Mucosa of descending colon (tissue), 3 donors: Measurements from ENCODE around the gene KIF26A. TPM values are rescaled to one million over a fixed set of nuclear protein-coding genes. Genes with fewer than 3 reads are reported as not detected.
A peak's percentile ranks its signal among the peaks of the same experiment; 100 is the strongest.

Experiments used
- ATAC-seq: fragments of 200-7000 bp; cut with Tn5 transposase; one replicate; pipeline ENCODE4 v1.9.1; 2020; ENCODE audit warnings: mild to moderate bottlenecking, moderate library complexity
- DNase-seq, 3 donors: peaks; one replicate each; pipeline ENCODE4 v3.0.0-alpha.2; 2020
- H3K36me3 ChIP-seq: fragments of 200-600 bp; one replicate; pipeline ENCODE4 v1.8.0; 2021; ENCODE audit warnings: low read depth, mild to moderate bottlenecking
- H3K4me1 ChIP-seq: fragments of 200-600 bp; one replicate; pipeline ENCODE4 v1.8.0; 2021; ENCODE audit warnings: low read depth, mild to moderate bottlenecking
- H3K4me3 ChIP-seq: fragments of 200-600 bp; one replicate; pipeline ENCODE4 v1.8.0; 2021; ENCODE audit warnings: mild to moderate bottlenecking
- H3K9me3 ChIP-seq: fragments of 200-600 bp; one replicate; pipeline ENCODE4 v1.8.0; 2021; ENCODE audit warnings: mild to moderate bottlenecking
- CTCF ChIP-seq: fragments of 200-600 bp; IDR thresholded peaks from one replicate; pipeline ENCODE4 v1.8.0; 2022; ENCODE audit warnings: antibody characterized with exemption, mild to moderate bottlenecking
- intact Hi-C, 2 donors: fragments of 100-400 bp; cut with DNase I in 1 of 2; cut with micrococcal nuclease in 1 of 2; formaldehyde crosslinking; loops; one replicate each; pipeline versions ENCODE4 v1.11.0 to v1.11.1; 2022; cut with DNase I, micrococcal nuclease
- total RNA-seq, 3 donors: library from RNA; stranded (reverse); fragmentation: NEBNext Ultra II Directional in 2 of 3; extraction: Animal tissue kit (Norgen Biotek cat#: 25700) in 2 of 3; gene quantifications; one replicate each; pipeline versions ENCODE4 v1.2.1 to v1.2.4, GENCODE V29; 2021 to 2023
- donor health status: DM: no; HTN: no; CAD: no; lungs with moderate emphysema.
- donor health status: DM: no; HTN: no; CAD: no.
- donor health status: DM: no; HTN: yes; CAD: no.

Gene KIF26A
- total RNA-seq, 3 donors from 2014 or later: 3.8 to 7.7 (median 6.5) TPM

GRCh38 chr14:104114421-104115130 is 23.8 kb upstream of the KIF26A start:
- DNase-seq (peak in 2 of 3 donors; percentile 30 to 40), ATAC-seq (no peak)
- Histone ChIP-seq H3K4me3 (no peak overlapping the region), H3K36me3 (no peaks in the 10 kb centered on the region), H3K4me1 (peaks cover 5% of the 10 kb centered on the region), H3K9me3 (no peaks in the 10 kb centered on the region)
- intact Hi-C loops: no loop called here
- TF ChIP-seq CTCF: no peak

GRCh38 chr14:104115131-104115600 is 23.2 kb upstream of the KIF26A start:
- intact Hi-C loops: no loop called here
- peak in 1 of 3 donors; percentile 33 for DNase-seq

GRCh38 chr14:104115691-104116287 is 22.6 kb upstream of the KIF26A start:
- Histone ChIP-seq H3K4me1 (peaks cover 5% of the 10 kb centered on the region), H3K36me3 (no peaks in the 10 kb centered on the region), H3K4me3 (no peak overlapping the region), H3K9me3 (no peaks in the 10 kb centered on the region)
- no peak for ATAC-seq
- TF ChIP-seq CTCF: no peak
- DNase-seq: peak in 2 of 3 donors; percentile 33 to 56
- intact Hi-C loops: no loop called here

More at GRCh38 chr14:104115131-104115600, 23.2 kb upstream of the KIF26A start:
- no peak for TF ChIP-seq CTCF
- ATAC-seq: no peak
- Histone ChIP-seq H3K4me1 (peaks cover 5% of the 10 kb centered on the region), H3K36me3 (no peaks in the 10 kb centered on the region), H3K9me3 (no peaks in the 10 kb centered on the region), H3K4me3 (no peak overlapping the region)

- Histone ChIP-seq H3K36me3 (no peaks in the 10 kb centered on the region), H3K4me1 (peaks cover 4% of the 10 kb centered on the region), H3K4me3 (peak overlapping the region; percentile 32), H3K9me3 (no peaks in the 10 kb centered on the region)
- intact Hi-C loops: no loop called here
- ATAC-seq (peak; percentile 47), DNase-seq (peak in 2 of 3 donors; percentile 61 to 69)
- no peak for TF ChIP-seq CTCF
Measured at GRCh38 chr14:104116288-104116755, 22.1 kb upstream of the KIF26A start.

GRCh38 chr14:104116756-104117340 is 21.5 kb upstream of the KIF26A start:
- intact Hi-C loops: no loop called here
- TF ChIP-seq CTCF: no peak
- no peaks in the 10 kb centered on the region for H3K36me3 ChIP-seq
- H3K4me1 ChIP-seq: no peaks in the 10 kb centered on the region
- no peaks in the 10 kb centered on the region for H3K9me3 ChIP-seq
- DNase-seq: peak; percentile 75 to 87 (median 78)
- ATAC-seq: peak; percentile 88
- H3K4me3 ChIP-seq: peak overlapping the region; percentile 32
